Posterior vena cava (tissue), 2 donors: Measurements from ENCODE around the gene IRX2. TPM values are rescaled to one million over a fixed set of nuclear protein-coding genes. Genes with fewer than 3 reads are reported as not detected.

Source experiments
- DNase-seq: peaks from one replicate; pipeline ENCODE4 v3.0.0-alpha.2; 2020; ENCODE audit warnings: low spot score
- intact Hi-C, 2 donors: fragments of 100-400 bp; cut with DNase I; formaldehyde crosslinking; loops; one replicate each; pipeline versions ENCODE4 v1.14.1 to v1.14.2; 2022 to 2023
- total RNA-seq, 2 donors: library from RNA; stranded (reverse); fragmentation: NEBNext Ultra II Directional; extraction: Animal tissue kit (Norgen Biotek cat#: 25700); gene quantifications; one replicate each; pipeline ENCODE4 v1.2.1, GENCODE V29; 2021
- donor health status: DM: yes; HTN: yes; CAD: no.
- donor health status: DM: yes; HTN: yes; CAD: no.

The IRX2 gene
- total RNA-seq, 2 donors from 2014 or later, result 0.19 to 0.38 TPM

GRCh38 chr5:2757563-2758351, 6.3 kb upstream of the IRX2 start:
- intact Hi-C loops, result no loop called here
- DNase-seq, result peak; percentile 45

GRCh38 chr5:2756211-2757152, 5.0 kb upstream of the IRX2 start:
- intact Hi-C loops, result no loop called here
- peak; percentile 74 for DNase-seq

DNA sequence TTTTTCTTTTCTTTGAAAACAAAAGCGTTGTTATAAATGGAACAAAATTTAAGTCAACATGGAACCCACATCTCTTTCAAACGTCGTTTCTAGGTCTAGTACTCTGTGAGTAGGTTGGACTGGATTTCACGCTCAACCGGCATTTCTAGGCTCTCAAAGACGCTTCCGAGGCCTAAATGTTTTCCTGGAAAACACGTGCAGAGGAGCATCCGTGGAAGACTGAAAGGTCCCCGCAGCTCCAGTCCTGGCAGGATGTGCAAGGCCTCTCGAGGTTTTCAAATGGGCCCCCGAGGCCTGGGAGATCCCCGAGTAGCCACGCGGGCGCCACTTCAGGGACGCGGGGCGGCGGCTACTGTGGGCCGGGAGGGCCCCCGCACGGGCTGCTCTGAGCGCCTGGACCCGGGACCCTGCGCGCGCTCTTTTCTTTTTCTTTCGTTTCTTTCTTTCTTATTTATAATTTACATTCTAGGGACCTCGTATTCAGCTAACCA, 4.2 kb upstream of the IRX2 start:
- intact Hi-C loops, result no loop called here
- no peak for DNase-seq

- peak; percentile 66 for DNase-seq
- intact Hi-C loops, result no loop called here
Observed at GRCh38 chr5:2755076-2755680, 3.7 kb upstream of the IRX2 start.

- intact Hi-C loops, result no loop called here
- peak; percentile 70 for DNase-seq
Observed at GRCh38 chr5:2754581-2755075, 3.2 kb upstream of the IRX2 start.

- peak; percentile 32 for DNase-seq
- intact Hi-C loops, result no loop called here
Observed at GRCh38 chr5:2753452-2754420, 2.3 kb upstream of the IRX2 start.

GRCh38 chr5:2752821-2753439, 1.5 kb upstream of the IRX2 start:
- peak; percentile 69 for DNase-seq
- intact Hi-C loops, result no loop called here

DNA sequence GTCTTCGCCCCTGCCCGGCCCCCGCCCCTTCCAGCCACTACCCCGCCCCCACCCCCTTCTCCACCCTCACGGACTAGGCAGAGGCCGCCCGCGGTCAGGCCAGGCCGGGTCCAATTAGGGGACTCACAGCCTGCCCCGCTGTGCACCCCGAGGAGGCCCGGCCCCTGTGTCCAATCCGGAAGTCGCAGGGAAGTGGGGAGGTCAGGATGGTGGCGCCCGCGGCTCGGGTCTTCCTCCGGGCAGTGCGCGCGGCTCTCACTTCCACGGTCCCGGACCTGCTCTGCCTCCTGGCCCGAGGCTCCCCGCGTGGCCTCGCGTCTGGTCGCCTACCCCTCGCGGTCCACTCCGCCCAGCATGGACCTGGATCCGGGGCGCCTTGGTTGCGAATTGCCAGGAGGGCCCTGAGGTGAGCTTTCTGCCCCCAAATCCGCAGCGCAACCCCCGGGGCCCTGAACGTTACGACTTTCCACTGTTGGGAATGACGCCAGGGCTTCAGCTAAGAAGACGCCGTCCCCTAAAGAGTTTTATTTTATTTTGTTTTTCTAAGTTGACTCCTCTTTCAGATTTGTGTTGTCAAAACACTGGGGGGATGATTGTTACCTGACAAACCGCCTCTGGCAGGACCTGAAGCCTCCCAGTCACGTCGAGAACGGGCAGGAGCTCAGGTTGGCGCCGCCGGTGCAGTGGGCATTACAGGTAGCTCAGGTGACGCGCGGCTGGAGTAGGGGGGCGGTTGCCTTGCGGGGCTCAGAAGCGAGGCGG, 763 bp upstream of the IRX2 start:
- intact Hi-C loops, result no loop called here
- peak; percentile 74 for DNase-seq

DNA sequence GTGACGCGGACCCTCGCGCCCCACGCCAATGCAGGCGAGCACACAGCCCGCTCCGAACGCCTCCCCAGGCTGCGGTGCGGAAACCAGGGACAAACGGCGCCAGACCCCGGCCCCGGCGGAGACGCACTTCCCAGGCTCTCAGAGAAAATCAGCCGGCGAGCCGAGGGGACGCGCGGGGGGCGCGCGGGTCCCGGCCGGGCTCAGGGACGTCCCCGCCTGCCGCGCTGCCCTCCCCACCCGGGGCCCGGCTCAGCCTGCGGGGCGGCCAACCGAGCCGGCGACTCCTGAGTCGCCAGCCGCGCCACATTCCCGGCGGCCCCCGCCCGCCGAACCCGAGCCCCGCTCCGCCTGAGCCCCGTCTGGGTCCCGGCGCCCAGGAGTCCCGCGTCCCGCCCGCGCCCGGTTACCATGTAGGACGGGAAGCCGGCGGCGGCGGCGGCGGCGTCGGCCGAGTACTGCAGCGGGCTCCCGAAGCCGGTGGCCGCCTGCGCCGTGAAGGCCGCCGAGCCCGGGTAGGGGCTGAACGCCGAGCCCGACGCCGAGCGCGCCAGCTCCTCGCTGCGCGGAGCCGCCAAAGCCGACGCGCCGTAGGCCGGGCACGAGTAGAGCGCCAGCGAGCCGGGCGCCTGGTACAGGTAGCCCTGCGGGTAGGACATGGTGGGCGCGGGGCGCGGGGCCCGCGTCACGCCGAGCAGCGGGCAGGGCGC, 566 bp downstream of the IRX2 start:
- intact Hi-C loops, result no loop called here
- DNase-seq, result no peak

- intact Hi-C loops, result no loop called here
- DNase-seq, result no peak
Observed at GRCh38 chr5:2750026-2750757, 1.3 kb downstream of the IRX2 start.

DNA sequence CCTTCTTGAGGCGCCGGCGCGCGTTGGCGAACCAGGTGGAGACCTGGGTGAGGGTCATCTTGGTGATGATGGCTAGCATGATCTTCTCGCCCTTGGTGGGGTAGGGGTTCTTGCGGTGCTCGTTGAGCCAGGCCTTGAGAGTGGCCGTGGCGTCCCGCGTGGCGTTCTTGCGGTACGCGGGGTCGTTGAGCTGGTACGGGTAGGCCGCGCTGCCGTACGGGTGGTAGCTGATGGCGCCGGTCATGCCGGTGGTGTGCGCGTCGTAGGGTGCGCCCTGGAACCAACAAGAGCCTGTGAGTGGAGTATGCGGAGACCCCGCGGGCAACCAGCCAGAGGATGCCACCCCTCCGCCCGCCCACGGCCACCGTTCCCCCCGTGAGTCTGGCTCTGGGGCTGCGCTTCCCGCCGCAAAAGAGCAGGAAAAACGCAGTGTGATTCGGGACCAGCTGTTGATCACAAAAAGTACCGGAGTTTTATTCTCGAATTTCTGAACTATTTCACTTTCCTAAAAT, 1.9 kb downstream of the IRX2 start:
- intact Hi-C loops, result no loop called here
- DNase-seq, result no peak

DNA sequence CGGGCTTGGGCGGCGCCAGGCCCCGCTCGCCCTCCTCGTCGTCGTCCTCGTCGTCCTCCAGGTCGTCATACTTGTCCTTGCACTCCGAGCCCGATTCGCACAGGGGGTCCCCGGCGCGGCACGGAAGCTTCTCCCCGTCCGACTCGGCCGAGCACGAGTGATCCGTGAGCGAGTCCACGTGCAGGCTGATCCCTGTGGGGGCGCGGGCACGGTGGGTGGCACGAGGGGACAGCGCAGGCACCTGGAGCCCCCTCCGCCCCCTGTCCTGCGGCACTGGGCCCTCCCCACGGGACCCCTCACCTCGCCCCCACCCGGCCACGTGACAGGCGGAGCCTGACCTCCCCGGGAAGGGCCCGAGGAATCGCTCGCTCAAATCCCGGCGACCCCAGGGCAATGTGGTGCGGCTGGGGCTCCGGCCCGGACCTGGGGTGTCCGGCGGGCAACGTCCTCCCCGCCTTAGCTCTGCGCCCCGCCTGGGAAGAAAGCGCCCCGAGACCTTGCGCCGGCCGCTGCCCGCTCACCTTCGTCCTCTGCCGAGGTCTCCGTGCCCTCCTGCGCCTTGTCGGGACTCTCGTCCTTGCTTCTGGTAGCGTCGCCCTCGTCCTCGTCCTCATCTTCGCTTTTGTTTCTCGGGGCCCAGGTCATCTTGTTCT, 2.5 kb downstream of the IRX2 start:
- DNase-seq, result peak; percentile 68
- intact Hi-C loops, result no loop called here

DNA sequence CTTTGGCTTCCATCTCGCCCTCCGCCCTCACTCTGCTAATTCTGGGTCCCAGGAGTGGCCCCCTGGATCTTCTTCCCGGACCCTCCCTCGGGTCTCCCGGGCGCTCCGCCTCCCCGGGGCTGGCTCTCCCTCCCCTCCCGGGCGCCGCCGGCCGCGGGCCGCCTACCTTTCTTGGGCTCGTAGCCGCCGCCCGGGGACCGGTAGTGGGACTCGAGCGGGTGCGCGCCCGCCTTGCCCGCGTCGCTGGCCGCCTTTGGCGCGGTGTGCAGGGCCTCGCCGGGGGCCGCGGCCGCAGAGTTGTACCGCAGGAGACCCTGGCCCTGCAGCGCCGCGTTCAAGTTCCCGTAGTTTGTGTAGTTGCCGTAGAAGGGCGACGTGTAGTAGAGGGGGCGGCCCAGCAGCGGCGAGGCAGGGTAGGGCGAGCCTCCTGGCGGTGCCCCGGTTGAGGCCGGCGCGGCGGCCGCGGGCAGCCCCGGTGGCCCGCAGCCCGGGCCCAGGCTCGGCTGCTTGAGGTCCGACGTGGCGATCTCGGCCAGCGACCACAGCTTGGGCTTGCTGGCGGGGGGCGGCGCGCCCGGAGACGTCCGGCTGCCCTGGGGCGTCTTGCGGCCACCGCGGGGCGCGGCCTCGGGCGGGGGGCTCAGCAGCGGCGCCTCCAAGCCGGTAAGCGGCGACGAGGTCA, 3.2 kb downstream of the IRX2 start:
- no peak for DNase-seq
- intact Hi-C loops, result no loop called here

DNA sequence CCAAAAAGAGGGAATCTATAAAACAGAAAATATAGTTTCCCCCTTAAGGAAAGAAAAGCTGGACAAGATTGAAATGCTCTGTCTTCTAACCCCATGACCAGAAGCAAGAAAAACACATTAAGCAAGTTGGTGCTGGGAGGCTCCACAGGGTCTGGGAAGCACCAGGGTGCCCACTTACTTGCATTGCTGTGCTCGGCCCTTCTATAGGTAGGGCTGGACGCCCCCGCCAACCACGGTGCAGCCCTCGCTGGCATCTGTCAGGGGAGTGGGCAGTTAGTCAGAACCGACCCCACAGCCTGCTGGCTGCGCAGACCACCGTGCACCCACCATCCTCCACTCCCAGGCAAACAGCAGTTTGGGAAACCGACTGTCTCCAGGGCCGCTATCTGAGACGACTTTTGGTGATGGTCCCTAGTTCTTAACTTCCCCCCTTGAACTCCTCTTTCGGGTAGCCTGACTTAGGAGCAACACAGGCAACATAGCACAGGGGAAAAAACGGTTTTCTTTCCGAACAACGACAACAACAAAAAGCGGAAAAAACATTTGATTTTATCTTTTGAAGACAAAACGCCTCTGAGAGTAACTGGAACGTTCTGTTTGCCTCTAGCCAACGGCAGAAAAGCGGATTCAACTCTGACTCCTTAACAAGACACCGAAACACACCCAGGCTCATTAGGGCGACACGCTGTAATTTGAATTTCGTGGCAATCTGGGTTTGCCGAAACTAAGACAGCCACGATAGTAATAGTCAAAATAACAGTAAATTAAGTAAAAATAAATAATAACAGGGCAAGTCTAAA, 3.9 kb downstream of the IRX2 start:
- intact Hi-C loops, result no loop called here
- DNase-seq, result no peak
